NCI-H748 (cell line): ENCODE measurements around the gene SMCP.
A peak's percentile ranks its signal among the peaks of the same experiment; 100 is the strongest.

ENCODE experiments used
- DNase-seq: peaks from one replicate; lab custom pipeline; 2025; ENCODE audit not compliant: unreplicated experiment; lab: John Stamatoyannopoulos, UW

SMCP gene, protein sequence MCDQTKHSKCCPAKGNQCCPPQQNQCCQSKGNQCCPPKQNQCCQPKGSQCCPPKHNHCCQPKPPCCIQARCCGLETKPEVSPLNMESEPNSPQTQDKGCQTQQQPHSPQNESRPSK

GRCh38 chr1:152878042-152878441 lies at the start of gene SMCP:
TSS of gene SMCP (plus strand) at chr1:152878322. CDS start at chr1:152884423, 6,101 bp downstream.
- peak; percentile 2 for DNase-seq

- no peak for DNase-seq
Measured at GRCh38 chr1:152836870-152837269, 41.3 kb upstream of the SMCP start.

- DNase-seq = no peak
Measured at GRCh38 chr1:152842556-152842955, 35.6 kb upstream of the SMCP start, which contains the start of gene LCE6A. TSS of gene LCE6A (plus strand) at chr1:152842856. CDS start at chr1:152843521, 665 bp downstream.

- no peak for DNase-seq
Measured at GRCh38 chr1:152855661-152856060, 22.5 kb upstream of the SMCP start.

DNA sequence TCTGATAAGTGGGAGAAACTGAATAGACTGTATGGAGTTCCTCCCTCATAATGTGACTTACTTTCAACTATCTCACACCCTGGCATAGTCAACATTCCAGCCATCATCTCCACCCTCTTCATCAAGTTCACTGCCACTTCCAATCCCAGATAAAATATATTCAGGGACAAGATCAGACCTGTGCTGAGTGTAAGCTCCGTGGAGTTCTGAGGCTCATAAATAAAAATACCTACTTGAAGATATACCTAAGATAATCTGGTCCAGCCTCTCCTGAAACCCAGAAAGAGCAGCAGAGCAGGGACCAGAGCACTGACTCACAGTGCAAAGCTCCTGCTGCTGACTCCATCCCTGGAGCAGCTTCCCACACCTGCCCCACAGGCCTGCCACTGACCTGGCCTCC lies 20.1 kb upstream of the SMCP start:
- DNase-seq = no peak

DNA sequence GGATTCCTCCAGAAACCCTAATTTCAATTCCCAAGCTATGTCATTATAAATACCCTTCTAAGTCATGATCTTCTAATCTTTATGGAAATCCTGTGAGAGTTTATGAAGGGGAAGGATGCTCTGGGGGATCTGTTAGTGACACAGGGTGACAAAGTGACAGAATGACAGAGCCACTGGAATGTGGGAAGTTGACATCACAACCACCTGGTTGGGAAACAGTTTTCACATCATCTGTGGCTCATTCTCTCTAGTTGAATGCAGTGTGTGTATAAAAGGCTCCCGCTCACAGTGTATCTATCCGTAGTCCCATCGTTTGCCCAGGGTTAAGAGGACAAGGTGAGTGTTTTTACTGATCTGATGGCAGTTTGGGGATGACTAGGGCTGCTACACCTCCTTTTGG lies 18.4 kb upstream of the SMCP start, which contains the start of gene LCE7A:
Gene LCE7A (plus strand): TSS at position 301 of the 400 bp plus-strand sequence. CDS start 702 bp downstream, outside the sequence.
- no peak for DNase-seq

- no peak for DNase-seq
Measured at GRCh38 chr1:152860129-152860528, 18.0 kb upstream of the SMCP start.

- DNase-seq = no peak
Measured at GRCh38 chr1:152861374-152861773, 16.7 kb upstream of the SMCP start.

DNA sequence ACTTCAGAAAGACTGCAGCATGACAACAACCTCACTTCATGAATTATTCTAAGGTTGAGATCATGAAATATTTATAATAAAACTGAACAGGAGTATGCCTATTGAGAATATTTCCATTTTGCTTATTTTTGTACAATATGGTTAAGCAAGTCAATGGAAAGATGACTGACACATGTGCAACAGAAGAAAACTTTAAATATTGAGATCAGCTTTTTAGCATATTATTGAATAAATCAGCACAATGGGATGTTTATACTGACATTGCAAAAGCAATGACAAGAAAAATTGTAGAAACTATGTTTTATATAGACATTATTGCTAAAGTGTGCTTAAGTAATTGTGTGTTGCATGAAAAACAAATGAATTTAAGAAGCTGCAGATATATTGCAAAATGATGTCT lies 13.7 kb upstream of the SMCP start:
- no peak for DNase-seq

DNA sequence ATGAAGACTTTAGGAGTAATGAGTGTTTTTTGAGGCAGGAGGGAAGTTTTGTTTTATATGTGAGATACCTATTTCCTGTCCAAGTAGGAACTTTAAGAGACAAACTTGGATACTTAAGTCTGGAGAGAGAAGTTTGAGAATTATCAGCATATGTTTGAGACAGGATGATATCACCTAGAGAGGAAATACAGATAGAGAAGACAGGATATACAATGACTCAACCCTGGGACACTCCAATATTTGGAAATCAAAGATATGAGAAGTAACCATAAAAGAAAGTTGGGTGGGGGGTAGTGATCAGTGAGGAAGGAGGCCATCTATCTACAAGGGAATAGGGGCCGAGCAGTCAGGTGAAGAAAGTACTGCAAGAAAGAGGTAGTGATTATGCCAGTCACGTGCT lies 11.8 kb upstream of the SMCP start:
- no peak for DNase-seq

- peak; percentile 57 for DNase-seq
Measured at GRCh38 chr1:152869808-152870419, 8.2 kb upstream of the SMCP start.

- DNase-seq = peak; percentile 19
Measured at GRCh38 chr1:152870831-152871730, 7.0 kb upstream of the SMCP start.

- no peak for DNase-seq
Measured at GRCh38 chr1:152871731-152872126, 6.4 kb upstream of the SMCP start.

- no peak for DNase-seq
Measured at GRCh38 chr1:152873495-152873894, 4.6 kb upstream of the SMCP start.

DNA sequence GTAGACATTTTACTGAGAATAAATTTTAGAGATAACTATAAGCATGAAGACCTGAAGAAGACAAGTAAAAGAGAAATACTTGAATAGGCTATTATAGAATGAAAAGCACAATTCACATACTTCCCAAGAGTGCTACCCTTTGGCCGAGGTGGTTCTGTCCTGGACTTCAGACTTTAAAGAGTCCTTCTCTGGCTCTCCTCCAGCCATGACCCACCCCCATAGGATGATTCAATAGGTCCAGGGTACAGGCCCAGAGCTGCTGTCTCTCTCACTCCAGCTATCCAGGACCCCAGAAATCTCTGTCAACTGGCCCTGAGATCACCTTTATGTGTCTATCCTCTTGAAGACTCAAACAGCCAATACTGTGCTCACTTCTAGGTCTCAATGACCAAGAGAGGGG lies 1.3 kb upstream of the SMCP start:
- DNase-seq = no peak

DNA sequence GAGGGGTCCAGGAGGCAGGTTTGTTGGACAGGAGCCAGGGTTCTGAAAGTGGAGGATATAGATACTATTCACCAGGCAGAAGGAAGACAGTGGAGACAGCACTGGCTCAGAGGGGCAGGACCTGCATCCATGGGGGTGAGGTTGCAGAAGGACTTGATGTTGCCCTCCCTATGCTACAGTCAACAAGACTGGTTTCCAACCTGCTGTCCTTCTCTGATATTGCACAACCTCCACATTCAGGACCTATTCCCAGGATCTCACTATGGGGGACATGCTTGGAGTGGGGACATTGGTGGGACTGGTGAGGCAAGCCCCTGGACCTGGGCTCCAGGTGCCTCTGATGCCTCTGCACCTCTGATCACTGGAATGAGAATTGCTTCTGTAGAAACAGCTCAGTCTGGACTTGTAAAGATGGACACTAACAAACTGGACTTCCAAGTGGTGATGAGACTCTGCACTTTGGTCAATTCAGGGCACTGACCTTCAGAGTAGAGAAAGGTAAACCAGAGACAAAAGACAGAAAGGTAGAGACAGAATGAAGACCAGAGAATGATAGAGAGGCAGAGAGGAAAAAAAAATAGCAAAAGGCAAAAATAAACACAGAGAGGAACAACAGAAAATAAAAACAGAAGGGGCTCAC lies 1.6 kb downstream of the SMCP start:
- DNase-seq = no peak

DNA sequence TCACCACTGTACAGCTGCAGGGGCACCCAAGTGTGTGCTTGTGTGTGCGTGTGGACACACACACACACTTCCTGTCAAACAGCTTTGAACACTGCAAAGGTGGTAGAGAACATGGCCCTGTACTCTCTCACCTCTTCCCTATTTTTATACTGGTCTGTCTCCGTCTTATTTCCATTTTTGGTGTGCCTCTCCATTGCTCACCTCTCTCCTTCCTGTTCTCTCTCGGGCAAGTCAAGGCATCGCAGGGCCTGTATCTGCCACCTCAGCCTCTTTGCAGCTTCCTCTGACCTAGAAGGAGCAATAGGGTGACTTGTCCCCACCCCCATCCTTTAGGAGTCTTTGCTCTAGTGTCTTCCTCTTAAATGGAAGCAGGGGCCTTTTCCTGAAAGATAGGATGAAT lies 2.2 kb downstream of the SMCP start:
- DNase-seq = no peak

DNA sequence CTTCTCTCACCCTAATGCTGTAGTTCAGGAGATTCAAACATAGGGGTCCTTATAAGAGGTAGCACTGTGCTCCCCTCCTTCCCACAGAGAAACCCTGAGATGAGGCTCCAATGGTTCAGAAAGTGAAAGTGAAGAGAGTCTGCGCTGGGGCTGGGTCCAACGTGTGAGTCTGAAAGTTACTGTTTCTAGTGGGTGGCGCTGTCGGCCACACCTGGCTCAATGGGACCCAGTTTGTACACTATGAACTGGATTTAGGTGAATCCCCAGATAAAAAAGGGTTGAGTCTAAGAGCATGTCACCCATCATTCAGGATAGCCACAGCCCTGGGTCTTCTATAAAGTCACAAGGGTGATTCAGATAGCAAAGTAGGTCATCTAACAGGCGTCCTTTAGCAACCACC lies 2.8 kb downstream of the SMCP start:
- DNase-seq = no peak

DNA sequence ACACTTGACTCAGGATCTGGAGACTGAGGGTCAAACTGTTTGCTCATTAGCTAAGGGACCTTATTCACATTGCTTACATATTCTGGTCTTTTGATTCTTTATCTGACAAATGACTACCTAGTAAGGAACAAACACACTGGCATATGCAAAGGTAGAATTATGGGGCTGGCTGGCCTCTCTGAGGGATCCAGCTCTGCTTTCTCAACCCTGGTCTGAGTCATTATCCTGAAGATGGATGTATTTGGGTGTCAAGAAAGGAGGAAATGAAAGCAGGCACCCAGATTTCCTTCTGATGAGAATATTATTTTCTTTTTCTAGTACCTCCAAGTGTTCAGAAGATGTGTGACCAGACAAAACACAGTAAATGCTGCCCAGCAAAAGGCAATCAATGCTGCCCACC lies 6.0 kb downstream of the SMCP start:
- no peak for DNase-seq

DNA sequence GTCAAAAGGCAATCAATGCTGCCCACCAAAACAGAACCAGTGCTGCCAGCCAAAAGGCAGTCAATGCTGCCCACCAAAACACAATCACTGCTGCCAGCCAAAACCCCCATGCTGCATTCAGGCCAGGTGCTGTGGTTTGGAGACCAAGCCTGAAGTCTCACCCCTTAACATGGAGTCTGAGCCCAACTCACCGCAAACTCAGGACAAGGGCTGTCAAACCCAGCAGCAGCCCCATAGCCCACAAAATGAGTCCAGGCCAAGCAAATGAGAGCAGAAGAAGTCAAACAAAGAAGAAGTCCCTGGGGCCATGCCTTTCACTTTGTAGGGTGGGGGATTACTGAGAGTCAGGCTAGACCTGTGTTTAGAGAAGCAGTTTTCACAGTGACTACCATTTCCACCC lies 6.4 kb downstream of the SMCP start:
- no peak for DNase-seq

DNA sequence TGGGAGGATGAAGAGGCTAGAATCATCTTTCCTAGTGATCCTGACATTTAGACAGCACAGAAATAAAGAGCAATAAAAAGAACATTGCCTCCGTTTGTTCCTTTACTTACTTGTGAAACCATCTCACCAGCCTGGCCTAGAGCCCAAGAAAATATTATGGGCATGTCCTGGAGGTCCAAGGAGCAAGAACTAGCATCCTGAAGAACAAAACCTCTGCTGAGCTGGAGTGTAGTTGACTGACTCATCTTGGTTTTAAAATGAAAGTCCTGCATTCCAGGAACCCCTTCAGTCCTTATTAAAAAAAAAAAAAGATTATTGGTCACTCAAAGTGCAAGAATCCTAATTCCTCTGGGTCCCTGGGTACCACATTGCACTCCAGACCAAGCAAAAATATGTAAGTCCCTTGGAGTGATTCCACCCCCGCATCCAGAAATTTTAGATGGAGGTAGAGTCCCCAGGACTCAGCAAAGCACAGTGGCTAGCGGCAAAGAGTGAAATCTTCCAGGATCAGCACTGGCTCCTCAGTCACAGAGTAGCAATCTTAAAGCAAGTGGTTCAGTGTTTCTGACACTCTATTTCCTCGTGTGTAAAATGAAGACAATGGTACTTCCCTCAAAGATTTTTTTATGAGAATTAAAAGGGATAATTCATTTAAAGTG lies 7.0 kb downstream of the SMCP start:
- DNase-seq = no peak
